Liver (tissue), 3 donors: Measurements from ENCODE around the gene PCDHA7.

Experiments
- ATF3 ChIP-seq: IDR thresholded peaks from 2 replicates; pipeline ENCODE4 v1.6.1; 2016; ENCODE audit warnings: antibody characterized with exemption
- CTCF ChIP-seq: fragments of 150-350 bp; IDR thresholded peaks from 2 replicates; pipeline ENCODE4 v1.5.1; 2017; ENCODE audit warnings: improper control_type of control experiment, low read depth, low read length; ENCODE audit not compliant: missing input control
- EGR1 ChIP-seq, 2 donors: IDR thresholded peaks; 2 replicates each; pipeline ENCODE4 v1.6.1; 2016 to 2018; ENCODE audit warnings: antibody characterized with exemption in 2 of 2, low read depth in 2 of 2
- FOXA1 ChIP-seq: IDR thresholded peaks from 2 replicates; pipeline ENCODE4 v1.6.1; 2016; ENCODE audit warnings: antibody characterized with exemption
- FOXA2 ChIP-seq: IDR thresholded peaks from 2 replicates; pipeline ENCODE4 v1.6.1; 2016; ENCODE audit warnings: antibody characterized with exemption
- GABPA ChIP-seq, 2 donors: IDR thresholded peaks in 1 of 2; conservative IDR thresholded peaks in 1 of 2; 2 replicates each; pipeline ENCODE4 v1.6.1; 2016; ENCODE audit warnings: antibody characterized with exemption in 2 of 2, mild to moderate bottlenecking in 1 of 2, moderate library complexity in 1 of 2
- JUND ChIP-seq, 2 donors: IDR thresholded peaks; 2 replicates each; pipeline ENCODE4 v1.6.1; 2016; ENCODE audit warnings: antibody characterized with exemption in 2 of 2
- MAX ChIP-seq: IDR thresholded peaks from 2 replicates; pipeline ENCODE4 v1.6.1; 2016; ENCODE audit warnings: antibody characterized with exemption
- NR2F2 ChIP-seq: IDR thresholded peaks from 2 replicates; pipeline ENCODE4 v1.6.1; 2016; ENCODE audit warnings: antibody characterized with exemption
- RAD21 ChIP-seq, 2 donors: IDR thresholded peaks; 2 replicates each; pipeline ENCODE4 v1.6.1; 2016; ENCODE audit warnings: antibody characterized with exemption in 2 of 2, mild to moderate bottlenecking in 2 of 2
- REST ChIP-seq: IDR thresholded peaks from 2 replicates; pipeline ENCODE4 v1.6.1; 2016; ENCODE audit warnings: antibody characterized with exemption, mild to moderate bottlenecking
- SP1 ChIP-seq: IDR thresholded peaks from 2 replicates; pipeline ENCODE4 v1.6.1; 2018; ENCODE audit warnings: antibody characterized with exemption, mild to moderate bottlenecking
- TAF1 ChIP-seq: conservative IDR thresholded peaks from 2 replicates; pipeline ENCODE4 v1.6.1; 2016; ENCODE audit warnings: antibody characterized with exemption, mild to moderate bottlenecking
- donor health status: healthy.
- donor health status: healthy.

GRCh38 chr5:140882591-140882899, 48.5 kb downstream of the PCDHA7 start:
- TF ChIP-seq CTCF, result no peak
- no peak for TF ChIP-seq GABPA (IDR thresholded peaks at IDR 0.05 in 1 of 2, conservative IDR thresholded peaks at IDR 0.05 in 1 of 2)
- no peak for TF ChIP-seq RAD21 (IDR thresholded peaks at IDR 0.05)
- no peak for TF ChIP-seq FOXA2
- TF ChIP-seq SP1, result no peak
- no peak for TF ChIP-seq JUND (IDR thresholded peaks at IDR 0.05)
- TF ChIP-seq REST, result no peak
- no peak for TF ChIP-seq MAX
- no peak for TF ChIP-seq EGR1 (IDR thresholded peaks at IDR 0.05; ENCODE audit: low read depth in 2 of 2)
- TF ChIP-seq FOXA1, result no peak
- no peak for TF ChIP-seq ATF3
- no peak for TF ChIP-seq NR2F2
- TF ChIP-seq TAF1, result no peak
